ENCODE results near the gene PALS2.

The PALS2 gene

DNA sequence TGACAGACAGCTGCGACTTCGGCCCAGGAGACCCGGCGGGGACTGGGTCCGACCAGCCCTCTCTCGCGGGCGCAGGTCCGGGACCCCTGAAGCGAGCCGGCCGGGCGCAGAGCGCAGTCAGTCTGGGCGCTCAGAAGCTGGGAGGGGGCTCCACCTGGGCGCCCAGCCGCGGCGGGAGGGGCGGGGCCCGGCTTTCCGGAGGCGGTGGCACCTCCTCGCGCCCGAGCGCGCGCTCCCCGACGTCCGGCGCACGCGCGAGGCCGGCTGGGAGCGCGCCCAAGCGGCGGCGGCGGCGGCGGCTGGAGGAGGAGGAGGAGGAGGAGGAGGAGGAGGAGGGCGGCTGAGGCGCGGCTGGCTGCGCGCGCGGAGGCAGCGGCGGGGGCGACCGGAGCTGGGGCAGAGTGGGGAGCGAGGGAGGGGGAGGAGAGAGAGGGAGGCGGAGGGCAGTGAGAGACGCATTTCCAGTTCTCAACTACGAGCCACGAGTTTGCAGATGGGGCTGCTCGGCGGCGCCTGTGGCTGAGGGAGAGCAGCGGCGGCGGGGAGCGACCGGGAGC, at the start of gene PALS2:
Gene PALS2, plus strand, starts transcription at position 456 of the 557 bp plus-strand sequence. CDS start 50,216 bp downstream, outside the sequence.
- Histone ChIP-seq H3K36me3 (no peaks in the 10 kb centered on the region), H3K27ac (peak within 1 kb of the TSS; percentile 64), H3K9me3 (ENCODE audit: severe bottlenecking) (no peaks in the 10 kb centered on the region), H3K27me3 (ENCODE audit: insufficient read depth, low read depth, severe bottlenecking) (no peaks in the 10 kb centered on the region), H3K4me3 (ENCODE audit: low read depth, low read length) (peak within 1 kb of the TSS; percentile 88)
- peak; percentile 67 for DNase-seq
- TF ChIP-seq CTCF (IDR thresholded peaks at IDR 0.05; ENCODE audit: low read depth, low read length): no peak

DNA sequence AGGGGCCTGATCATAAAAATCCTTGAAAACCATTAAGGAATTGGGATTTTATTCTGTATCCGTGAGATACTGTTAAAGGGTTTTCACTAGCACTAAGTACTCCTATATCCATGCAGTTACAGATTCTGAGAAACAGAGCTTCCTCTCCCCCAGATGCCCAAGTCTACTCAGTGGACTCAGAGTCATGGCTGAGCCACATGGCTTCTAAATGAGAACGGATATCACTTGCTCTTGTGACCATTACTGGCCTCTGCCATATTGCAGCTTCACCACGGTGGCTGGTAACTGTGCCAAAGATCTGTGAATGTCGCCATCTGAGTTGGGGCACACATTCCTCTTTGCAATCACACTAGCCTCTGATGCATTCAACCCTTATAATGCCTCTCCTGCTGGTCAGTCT, 42.0 kb upstream of the PALS2 start:
- no peak for TF ChIP-seq CTCF (IDR thresholded peaks at IDR 0.05; ENCODE audit: low read depth, low read length)
- no peak for DNase-seq

GRCh38 chr7:24536682-24537081, 36.6 kb upstream of the PALS2 start:
- DNase-seq: no peak
- H3K36me3 ChIP-seq: no peaks in the 10 kb centered on the region
- no peak overlapping the region for H3K4me3 ChIP-seq (ENCODE audit: low read depth, low read length)
- no peaks in the 10 kb centered on the region for H3K9me3 ChIP-seq (ENCODE audit: severe bottlenecking)
- no peaks in the 10 kb centered on the region for H3K27me3 ChIP-seq (ENCODE audit: insufficient read depth, low read depth, severe bottlenecking)
- H3K27ac ChIP-seq: no peak overlapping the region
- TF ChIP-seq CTCF (IDR thresholded peaks at IDR 0.05; ENCODE audit: low read depth, low read length): no peak

More for the DNA sequence above, 42.0 kb upstream of the PALS2 start:
- no peaks in the 10 kb centered on the region for H3K27me3 ChIP-seq (ENCODE audit: insufficient read depth, low read depth, severe bottlenecking)
- H3K9me3 ChIP-seq (ENCODE audit: severe bottlenecking): no peaks in the 10 kb centered on the region
- H3K27ac ChIP-seq: no peak overlapping the region
- no peak overlapping the region for H3K4me3 ChIP-seq (ENCODE audit: low read depth, low read length)
- no peaks in the 10 kb centered on the region for H3K36me3 ChIP-seq

DNA sequence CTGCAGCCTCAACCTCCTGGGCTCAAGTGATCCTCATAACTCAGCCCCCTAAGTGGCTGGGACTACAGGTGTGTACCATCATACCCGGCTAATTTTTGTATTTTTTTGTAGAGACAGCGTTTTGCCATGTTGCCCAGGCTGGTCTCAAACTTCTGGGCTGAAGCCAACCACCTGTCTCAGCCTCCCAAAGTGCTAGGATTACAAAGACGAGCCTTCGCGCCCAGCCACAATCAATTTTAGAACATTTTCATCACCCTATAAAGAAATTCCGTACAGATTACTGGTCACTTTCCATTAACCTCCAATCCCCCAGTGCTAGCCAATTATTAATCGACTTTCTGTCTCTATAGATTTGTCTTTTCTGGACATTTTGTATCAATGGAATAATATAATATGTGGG, 32.3 kb upstream of the PALS2 start:
- TF ChIP-seq CTCF (IDR thresholded peaks at IDR 0.05; ENCODE audit: low read depth, low read length): no peak
- DNase-seq: no peak
- H3K27ac ChIP-seq: no peak overlapping the region
- no peaks in the 10 kb centered on the region for H3K27me3 ChIP-seq (ENCODE audit: insufficient read depth, low read depth, severe bottlenecking)
- H3K9me3 ChIP-seq (ENCODE audit: severe bottlenecking): no peaks in the 10 kb centered on the region
- no peaks in the 10 kb centered on the region for H3K36me3 ChIP-seq
- no peak overlapping the region for H3K4me3 ChIP-seq (ENCODE audit: low read depth, low read length)

DNA sequence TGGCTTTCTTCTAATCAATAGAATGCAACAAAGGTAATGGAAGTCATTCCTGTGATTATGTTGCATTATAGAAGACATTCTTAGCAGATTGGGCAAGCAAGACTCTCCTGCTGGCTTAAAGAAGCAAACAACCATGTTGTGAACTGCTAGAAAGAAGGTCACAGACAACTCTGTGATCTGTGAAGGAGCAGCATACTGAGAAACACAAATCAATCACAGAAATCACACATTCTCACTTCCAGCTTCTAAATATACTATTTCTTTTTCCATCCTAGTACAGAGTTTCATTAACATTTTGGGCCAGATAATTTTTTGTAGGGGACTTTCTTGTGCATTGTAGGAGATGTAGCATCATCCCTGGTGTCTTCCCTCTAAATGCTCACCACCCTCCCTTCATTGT, 28.0 kb upstream of the PALS2 start:
- H3K27me3 ChIP-seq (ENCODE audit: insufficient read depth, low read depth, severe bottlenecking): no peaks in the 10 kb centered on the region
- no peak overlapping the region for H3K4me3 ChIP-seq (ENCODE audit: low read depth, low read length)
- no peaks in the 10 kb centered on the region for H3K36me3 ChIP-seq
- H3K27ac ChIP-seq: no peak overlapping the region
- no peak for DNase-seq
- TF ChIP-seq CTCF (IDR thresholded peaks at IDR 0.05; ENCODE audit: low read depth, low read length): no peak
- H3K9me3 ChIP-seq (ENCODE audit: severe bottlenecking): no peaks in the 10 kb centered on the region

GRCh38 chr7:24548390-24548789, 24.9 kb upstream of the PALS2 start:
- Histone ChIP-seq H3K36me3 (no peaks in the 10 kb centered on the region), H3K27ac (no peak overlapping the region)

More at GRCh38 chr7:24548390-24548789, 24.9 kb upstream of the PALS2 start:
- Histone ChIP-seq H3K4me3 (ENCODE audit: low read depth, low read length) (no peak overlapping the region), H3K27me3 (ENCODE audit: insufficient read depth, low read depth, severe bottlenecking) (no peaks in the 10 kb centered on the region), H3K9me3 (ENCODE audit: severe bottlenecking) (no peaks in the 10 kb centered on the region)
- no peak for TF ChIP-seq CTCF (IDR thresholded peaks at IDR 0.05; ENCODE audit: low read depth, low read length)
- no peak for DNase-seq

Data from WERI-Rb-1 (cell line).